Activated T-helper 1 cell treated with anti-CD3 and anti-CD28 coated beads, Interleukin-12 subunit alpha, Interleukin-12 subunit beta, Interleukin-2, Interleukin-4 antibody, amounts not matched to agents 30 ng/mL and 10 ng/mL and 1 ng/mL, durations not matched to agents 14 hours and 24 hours and 36 hours (primary cell): ENCODE measurements around the gene MYBBP1A. TPM values are rescaled to one million over a fixed set of nuclear protein-coding genes. Genes with fewer than 3 reads are reported as not detected.
"Not testable (repeated sequence)": the region's sequence is repeated elsewhere in the genome, so short reads cannot be mapped to it uniquely, and the experiment has no call there.

Source experiments
- DNase-seq: peaks from one replicate; pipeline ENCODE4 v3.0.0; 2021; ENCODE audit warnings: low spot score
- H3K27ac Mint-ChIP-seq: one replicate; pipeline ENCODE4 v1.8.0; 2021; ENCODE audit warnings: mild to moderate bottlenecking, mixed read lengths
- H3K27me3 Mint-ChIP-seq: one replicate; pipeline ENCODE4 v1.8.0; 2022; ENCODE audit warnings: mild to moderate bottlenecking, moderate library complexity, mixed read lengths; ENCODE audit not compliant: insufficient read depth
- H3K36me3 Mint-ChIP-seq: one replicate; pipeline ENCODE4 v1.8.0; 2021; ENCODE audit warnings: low read depth, mixed read lengths
- H3K4me1 Mint-ChIP-seq: one replicate; pipeline ENCODE4 v1.8.0; 2021; ENCODE audit warnings: low read depth, mixed read lengths
- H3K4me3 Mint-ChIP-seq: one replicate; pipeline ENCODE4 v1.8.0; 2021; ENCODE audit warnings: mild to moderate bottlenecking, moderate library complexity, mixed read lengths
- H3K9me3 Mint-ChIP-seq: one replicate; pipeline ENCODE4 v1.8.0; 2021; ENCODE audit warnings: mixed read lengths
- intact Hi-C: fragments of 100-400 bp; cut with micrococcal nuclease; formaldehyde crosslinking; loops from one replicate; pipeline ENCODE4 v1.15.1; 2024
- total RNA-seq: library from RNA; stranded (reverse); gene quantifications from 2 replicates; pipeline ENCODE4 v1.2.3, GENCODE V29; 2022

Gene MYBBP1A
- total RNA-seq, 1 donor from 2014 or later, result 195 TPM

DNA sequence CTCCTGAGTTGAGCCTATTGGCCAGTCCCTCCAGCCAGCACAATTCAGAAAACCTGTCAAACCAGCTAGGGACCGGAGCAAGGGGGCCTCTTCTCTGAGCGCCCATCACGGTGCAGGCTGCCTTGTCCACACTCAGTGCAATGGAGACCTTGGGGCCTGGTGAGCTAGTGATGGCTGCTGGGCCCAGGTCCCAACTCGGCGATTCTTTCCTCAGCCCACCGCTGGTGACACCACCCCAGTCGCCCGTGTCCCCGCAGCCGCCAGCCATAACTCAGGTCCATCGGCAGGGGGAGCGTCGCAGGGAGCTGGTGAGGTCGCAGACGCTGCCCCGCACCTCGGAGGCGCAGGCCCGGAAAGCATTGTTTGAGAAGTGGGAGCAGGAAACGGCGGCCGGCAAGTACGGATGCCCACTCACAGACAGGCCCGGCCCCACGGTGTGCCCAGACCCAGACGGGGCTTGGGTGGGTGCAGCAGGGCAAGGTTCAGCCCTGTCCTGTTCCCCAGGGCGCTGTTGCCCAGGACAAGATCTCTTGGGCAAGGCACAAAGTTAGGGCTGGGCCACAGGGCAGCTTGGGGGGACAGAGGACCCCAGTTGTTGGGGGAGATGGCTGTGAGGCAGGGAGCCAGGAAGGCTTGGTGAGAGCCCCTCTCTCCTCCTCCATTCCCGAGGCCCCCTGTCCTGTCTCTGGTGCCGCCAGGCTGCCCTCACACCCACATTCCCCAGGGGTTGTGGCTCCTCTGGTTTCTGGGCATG is 39.9 kb upstream of the MYBBP1A start:
- Mint-ChIP-seq H3K27ac (no peak overlapping the region), H3K27me3 (peaks cover 6% of the 10 kb centered on the region), H3K9me3 (no peaks in the 10 kb centered on the region), H3K36me3 (no peaks in the 10 kb centered on the region), H3K4me1 (no peaks in the 10 kb centered on the region), H3K4me3 (no peak overlapping the region)
- intact Hi-C loops, result no loop called here
- DNase-seq, result peak; percentile 6

- intact Hi-C loops, result no loop called here
- H3K27me3 Mint-ChIP-seq, result peaks cover 6% of the 10 kb centered on the region
- no peaks in the 10 kb centered on the region for H3K36me3 Mint-ChIP-seq
- H3K27ac Mint-ChIP-seq, result no peak overlapping the region
- H3K9me3 Mint-ChIP-seq, result no peaks in the 10 kb centered on the region
- no peaks in the 10 kb centered on the region for H3K4me1 Mint-ChIP-seq
- no peak for DNase-seq
- H3K4me3 Mint-ChIP-seq, result no peak overlapping the region
Observed at GRCh38 chr17:4594406-4594805, 39.2 kb upstream of the MYBBP1A start.

DNA sequence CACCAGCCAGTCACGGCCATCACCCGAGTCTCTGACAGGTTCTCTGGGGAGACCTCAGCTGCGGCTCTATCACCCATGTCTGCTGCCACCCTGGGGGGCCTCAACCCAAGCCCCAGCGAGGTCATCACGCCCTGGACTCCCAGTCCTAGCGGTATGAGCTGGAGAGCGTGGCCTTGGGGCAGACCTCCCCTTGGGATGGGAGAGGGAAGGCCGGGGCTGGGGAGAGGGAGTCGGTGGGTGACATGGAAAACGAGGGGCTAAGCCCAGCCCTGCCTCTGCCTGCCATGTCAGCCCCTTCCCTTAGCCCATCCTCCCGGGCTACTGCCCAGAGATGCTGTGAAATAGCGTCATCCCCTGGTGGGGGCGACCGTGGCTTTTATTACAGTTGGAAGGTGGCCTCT is 37.8 kb upstream of the MYBBP1A start:
- peaks cover 12% of the 10 kb centered on the region for H3K27me3 Mint-ChIP-seq
- no peak for DNase-seq
- no peaks in the 10 kb centered on the region for H3K36me3 Mint-ChIP-seq
- intact Hi-C loops, result no loop called here
- H3K9me3 Mint-ChIP-seq, result no peaks in the 10 kb centered on the region
- no peaks in the 10 kb centered on the region for H3K4me1 Mint-ChIP-seq
- H3K4me3 Mint-ChIP-seq, result no peak overlapping the region
- H3K27ac Mint-ChIP-seq, result no peak overlapping the region

DNA sequence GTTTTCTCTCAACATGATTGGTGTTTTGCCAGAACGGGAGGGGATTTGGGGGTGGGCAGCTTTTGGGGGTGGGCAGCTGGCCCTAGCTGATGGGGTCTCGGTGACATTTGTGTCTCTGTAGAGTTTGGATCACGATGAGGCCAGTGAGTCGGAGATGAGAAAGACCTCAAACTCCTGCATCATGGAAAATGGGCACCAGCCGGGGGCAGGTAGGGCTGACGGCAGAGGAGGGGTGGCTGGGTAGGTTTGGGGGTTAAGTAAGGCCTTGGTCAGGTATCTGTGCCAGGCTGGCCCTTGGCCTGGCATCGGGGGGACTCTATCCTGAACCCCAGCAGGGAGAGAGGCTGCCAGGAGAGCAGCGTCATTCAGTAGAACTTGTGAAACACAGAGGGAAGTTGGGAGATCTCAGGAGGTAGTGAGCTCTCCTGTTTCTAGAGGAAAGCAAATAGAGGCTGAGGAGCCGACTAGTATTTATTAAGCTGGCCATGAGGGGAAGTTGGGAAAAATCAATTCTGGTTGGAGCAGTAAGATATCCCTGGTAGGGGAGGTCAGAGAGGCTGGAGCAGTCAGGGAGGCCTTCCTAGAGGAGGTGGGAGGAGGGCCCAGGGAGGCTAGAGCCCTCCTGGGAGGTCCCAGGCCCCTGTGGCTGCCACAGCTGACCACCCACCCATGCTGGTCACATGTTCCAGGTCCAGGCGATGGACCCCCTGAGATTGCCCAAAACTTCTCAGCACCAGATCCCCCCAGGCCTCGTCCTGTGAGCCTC is 37.2 kb upstream of the MYBBP1A start:
- Mint-ChIP-seq H3K27me3 (peaks cover 17% of the 10 kb centered on the region), H3K36me3 (no peaks in the 10 kb centered on the region), H3K27ac (no peak overlapping the region), H3K4me1 (no peaks in the 10 kb centered on the region), H3K9me3 (no peaks in the 10 kb centered on the region), H3K4me3 (no peak overlapping the region)
- DNase-seq, result no peak
- intact Hi-C loops, result no loop called here

DNA sequence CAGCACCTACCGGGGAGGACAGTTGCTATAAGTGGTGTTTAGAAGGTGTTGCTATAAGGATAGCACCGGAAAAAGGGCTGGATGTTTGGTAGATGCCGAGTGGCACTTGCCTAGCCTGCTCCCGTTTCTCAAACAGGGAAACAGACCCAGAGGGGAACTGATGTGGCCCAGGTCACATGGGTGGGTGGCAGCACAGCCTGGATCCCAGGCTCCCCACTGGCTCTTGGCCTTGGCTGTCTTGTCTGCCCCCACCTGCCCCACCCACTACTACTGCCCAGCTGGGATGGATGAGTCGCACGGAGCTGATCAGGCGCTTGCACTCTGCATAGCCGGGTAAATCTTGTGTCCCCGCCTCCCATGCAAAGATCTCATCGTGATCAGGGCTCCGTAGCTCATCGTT is 36.3 kb upstream of the MYBBP1A start:
- Mint-ChIP-seq H3K36me3 (no peaks in the 10 kb centered on the region), H3K27me3 (peaks cover 21% of the 10 kb centered on the region), H3K9me3 (no peaks in the 10 kb centered on the region), H3K4me3 (no peak overlapping the region), H3K4me1 (no peaks in the 10 kb centered on the region), H3K27ac (no peak overlapping the region)
- intact Hi-C loops, result no loop called here
- DNase-seq, result no peak

- Mint-ChIP-seq H3K27ac (no peak overlapping the region), H3K9me3 (no peaks in the 10 kb centered on the region), H3K27me3 (peaks cover 26% of the 10 kb centered on the region), H3K36me3 (no peaks in the 10 kb centered on the region), H3K4me3 (no peak overlapping the region), H3K4me1 (no peaks in the 10 kb centered on the region)
- DNase-seq, result no peak
- intact Hi-C loops, result no loop called here
Observed at GRCh38 chr17:4590981-4591453, 35.8 kb upstream of the MYBBP1A start.

- H3K4me1 Mint-ChIP-seq, H3K4me3 Mint-ChIP-seq, H3K27ac Mint-ChIP-seq, H3K36me3 Mint-ChIP-seq, intact Hi-C loops, H3K9me3 Mint-ChIP-seq, DNase-seq: not testable (repeated sequence)
- H3K27me3 Mint-ChIP-seq, result peaks cover 34% of the 10 kb centered on the region
Observed at GRCh38 chr17:4590042-4590441, 34.9 kb upstream of the MYBBP1A start.

DNA sequence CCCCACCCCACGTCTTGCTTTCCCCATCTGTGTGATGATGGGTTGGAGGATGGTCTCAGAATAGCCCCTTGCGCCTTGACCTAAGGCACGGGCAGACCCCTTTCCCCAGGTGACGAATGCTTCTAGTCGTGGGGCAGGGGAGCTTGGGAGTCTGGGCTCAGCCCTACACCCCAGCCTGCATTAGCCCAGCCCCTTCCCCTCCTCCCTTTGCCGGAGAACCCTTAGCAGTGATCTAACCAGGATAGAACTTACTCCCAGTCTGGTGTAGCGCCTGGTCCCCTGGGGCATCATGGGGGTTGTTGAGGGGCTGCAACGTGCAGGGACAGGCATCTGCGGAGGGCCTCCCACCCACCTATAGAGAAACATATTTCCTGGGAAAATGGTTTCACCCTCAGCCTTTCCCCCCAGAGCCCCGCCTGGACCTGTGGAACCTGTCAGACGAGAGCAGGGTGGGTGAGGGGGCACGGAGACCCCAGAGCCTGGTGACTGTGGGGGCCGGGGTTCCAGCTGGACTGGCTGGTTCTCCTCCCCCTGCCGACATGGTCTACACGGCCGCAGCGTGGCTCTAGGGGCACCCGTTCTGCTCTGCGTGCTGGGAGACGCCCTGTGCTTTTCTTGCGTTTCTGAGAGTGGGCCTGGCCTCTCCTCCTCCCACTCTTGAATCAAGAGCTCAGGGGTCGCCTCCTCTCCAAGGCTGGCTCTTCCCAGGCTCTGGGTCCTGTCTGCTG is 33.9 kb upstream of the MYBBP1A start:
- intact Hi-C loops, result no loop called here
- H3K4me3 Mint-ChIP-seq, result no peak overlapping the region
- H3K9me3 Mint-ChIP-seq, result no peaks in the 10 kb centered on the region
- DNase-seq, result no peak
- H3K27me3 Mint-ChIP-seq, result peaks cover 36% of the 10 kb centered on the region
- H3K36me3 Mint-ChIP-seq, result no peaks in the 10 kb centered on the region
- no peaks in the 10 kb centered on the region for H3K4me1 Mint-ChIP-seq
- no peak overlapping the region for H3K27ac Mint-ChIP-seq

DNA sequence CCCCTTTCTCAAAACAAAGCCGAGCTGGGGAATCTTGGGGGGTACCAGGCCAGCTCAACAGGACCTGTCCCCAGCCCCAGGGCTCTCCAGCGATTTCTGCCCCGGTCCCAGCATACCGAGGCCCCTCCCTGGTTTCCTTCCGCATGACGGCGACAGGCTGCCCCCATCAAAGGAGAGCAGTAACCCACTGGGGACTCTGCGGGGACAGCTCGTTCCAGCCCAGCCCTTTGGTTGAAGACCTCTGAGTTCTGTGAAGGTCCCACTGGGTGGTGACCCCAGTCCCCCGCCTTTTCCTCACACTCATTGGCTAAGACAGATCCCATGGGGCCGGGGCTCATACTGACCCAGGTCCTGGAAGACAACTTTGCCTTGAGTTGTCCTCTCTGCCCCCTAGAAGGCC is 33.2 kb upstream of the MYBBP1A start:
- peaks cover 38% of the 10 kb centered on the region for H3K27me3 Mint-ChIP-seq
- no peak overlapping the region for H3K27ac Mint-ChIP-seq
- no peak for DNase-seq
- H3K36me3 Mint-ChIP-seq, result no peaks in the 10 kb centered on the region
- H3K4me3 Mint-ChIP-seq, result no peak overlapping the region
- H3K4me1 Mint-ChIP-seq, result no peaks in the 10 kb centered on the region
- intact Hi-C loops, result no loop called here
- H3K9me3 Mint-ChIP-seq, result no peaks in the 10 kb centered on the region

DNA sequence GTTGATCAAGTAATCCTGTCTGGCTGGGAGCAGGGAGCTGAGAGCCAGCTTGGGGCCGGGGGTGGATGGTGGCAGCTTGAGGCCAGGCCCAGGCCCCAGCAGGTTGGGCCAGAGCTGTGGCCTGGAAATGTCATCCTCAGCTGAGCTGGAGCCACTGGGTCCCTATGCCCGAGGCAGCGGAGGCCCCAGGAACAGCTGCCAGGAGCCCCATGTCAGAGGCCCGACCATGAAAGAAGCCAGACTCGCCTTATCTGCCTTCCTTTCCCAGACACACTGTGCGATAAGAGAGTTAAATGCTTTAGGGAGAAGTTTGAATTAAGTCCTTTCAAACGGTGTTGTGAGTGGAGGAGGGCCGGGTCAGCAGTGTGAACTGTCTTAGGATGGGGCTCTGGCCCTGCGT is 32.6 kb upstream of the MYBBP1A start:
- no peaks in the 10 kb centered on the region for H3K9me3 Mint-ChIP-seq
- DNase-seq, result no peak
- H3K36me3 Mint-ChIP-seq, result no peaks in the 10 kb centered on the region
- H3K4me3 Mint-ChIP-seq, result no peak overlapping the region
- intact Hi-C loops, result no loop called here
- peaks cover 44% of the 10 kb centered on the region for H3K27me3 Mint-ChIP-seq
- H3K27ac Mint-ChIP-seq, result no peak overlapping the region
- H3K4me1 Mint-ChIP-seq, result no peaks in the 10 kb centered on the region

DNA sequence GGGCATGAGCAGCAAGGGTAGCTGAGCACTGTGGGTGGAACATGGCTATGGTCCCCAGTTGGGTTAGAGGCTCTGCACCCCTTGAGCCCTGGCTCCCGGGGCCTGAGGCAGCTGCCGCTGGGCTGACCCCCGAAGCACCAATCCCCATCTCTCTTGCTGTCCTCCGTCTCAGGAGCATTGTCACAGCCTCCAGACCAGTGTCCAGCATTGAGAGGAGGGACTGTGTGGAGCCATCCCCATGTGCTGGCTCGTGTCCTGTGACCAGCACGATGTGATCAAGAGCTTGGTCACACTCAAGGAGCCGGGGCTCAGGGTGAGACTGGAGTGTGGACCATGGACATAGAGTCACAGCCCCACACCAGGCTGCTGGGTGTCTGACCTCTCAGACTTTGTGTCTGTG is 32.0 kb upstream of the MYBBP1A start:
- Mint-ChIP-seq H3K4me1 (no peaks in the 10 kb centered on the region), H3K36me3 (no peaks in the 10 kb centered on the region), H3K27ac (no peak overlapping the region), H3K9me3 (no peaks in the 10 kb centered on the region), H3K27me3 (peaks cover 49% of the 10 kb centered on the region), H3K4me3 (no peak overlapping the region)
- intact Hi-C loops, result no loop called here
- DNase-seq, result no peak

DNA sequence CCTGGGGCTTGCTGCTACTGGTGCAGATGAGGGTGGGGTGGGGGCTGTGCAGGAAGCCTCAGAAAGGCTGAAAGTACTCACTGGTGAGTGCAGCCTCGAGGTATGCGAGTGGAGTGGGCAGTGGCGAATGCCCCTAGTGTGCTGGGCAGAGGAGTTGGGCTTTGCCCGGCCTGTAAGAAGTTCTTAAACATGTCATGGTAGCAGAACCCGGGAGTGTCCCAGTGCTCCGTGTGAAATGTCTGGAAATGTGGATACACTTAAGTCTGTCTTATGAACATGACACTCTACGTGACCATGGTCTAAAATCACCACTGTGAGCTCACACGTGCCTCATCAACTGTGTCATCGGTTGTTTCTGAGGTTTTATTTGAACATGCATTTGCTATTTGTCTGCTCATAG is 30.9 kb upstream of the MYBBP1A start:
- Mint-ChIP-seq H3K36me3 (no peaks in the 10 kb centered on the region), H3K27ac (no peak overlapping the region), H3K4me1 (no peaks in the 10 kb centered on the region), H3K4me3 (no peak overlapping the region), H3K27me3 (peaks cover 52% of the 10 kb centered on the region), H3K9me3 (no peaks in the 10 kb centered on the region)
- intact Hi-C loops, result no loop called here
- no peak for DNase-seq

DNA sequence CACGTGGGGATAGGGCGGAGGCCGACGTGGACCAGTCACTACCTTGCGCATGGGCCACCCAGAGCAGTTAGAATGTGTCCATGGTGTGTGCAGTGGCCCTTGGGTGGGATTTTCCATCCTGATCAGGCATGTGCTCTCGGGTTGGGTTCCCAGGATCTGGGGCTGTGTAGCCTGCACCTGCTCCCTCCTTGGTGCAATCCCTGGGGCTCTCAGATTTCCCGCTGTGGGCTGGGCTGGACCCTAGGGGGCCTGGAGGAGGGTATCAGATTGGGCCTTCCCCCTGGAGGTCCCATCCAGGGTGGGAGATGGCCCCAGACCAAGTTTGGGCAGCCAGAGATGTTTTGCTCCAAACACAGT is 30.4 kb upstream of the MYBBP1A start:
- intact Hi-C loops, result no loop called here
- Mint-ChIP-seq H3K9me3 (no peaks in the 10 kb centered on the region), H3K4me3 (no peak overlapping the region), H3K27me3 (peaks cover 55% of the 10 kb centered on the region), H3K4me1 (no peaks in the 10 kb centered on the region), H3K36me3 (no peaks in the 10 kb centered on the region), H3K27ac (no peak overlapping the region)
- DNase-seq, result no peak
